AG10803 (cell line): ENCODE data around the gene RPTOR.
"Not testable (repeated sequence)": the region's sequence is repeated elsewhere in the genome, so short reads cannot be mapped to it uniquely, and the experiment has no call there.

ENCODE experiments used
- DNase-seq: peaks from one replicate; pipeline ENCODE4 v3.0.0; 2010; ENCODE audit warnings: low read depth
- H3K4me3 ChIP-seq: 2 replicates; pipeline ENCODE4 v1.5.1; 2011; ENCODE audit warnings: mild to moderate bottlenecking, low read length, control low read depth
- TF ChIP-seq, protein P1 (sequence below): conservative IDR thresholded peaks from 2 replicates; pipeline ENCODE4 v1.5.1; 2011; ENCODE audit warnings: mild to moderate bottlenecking, low read length, control low read depth, inconsistent platforms

Gene RPTOR

DNA sequence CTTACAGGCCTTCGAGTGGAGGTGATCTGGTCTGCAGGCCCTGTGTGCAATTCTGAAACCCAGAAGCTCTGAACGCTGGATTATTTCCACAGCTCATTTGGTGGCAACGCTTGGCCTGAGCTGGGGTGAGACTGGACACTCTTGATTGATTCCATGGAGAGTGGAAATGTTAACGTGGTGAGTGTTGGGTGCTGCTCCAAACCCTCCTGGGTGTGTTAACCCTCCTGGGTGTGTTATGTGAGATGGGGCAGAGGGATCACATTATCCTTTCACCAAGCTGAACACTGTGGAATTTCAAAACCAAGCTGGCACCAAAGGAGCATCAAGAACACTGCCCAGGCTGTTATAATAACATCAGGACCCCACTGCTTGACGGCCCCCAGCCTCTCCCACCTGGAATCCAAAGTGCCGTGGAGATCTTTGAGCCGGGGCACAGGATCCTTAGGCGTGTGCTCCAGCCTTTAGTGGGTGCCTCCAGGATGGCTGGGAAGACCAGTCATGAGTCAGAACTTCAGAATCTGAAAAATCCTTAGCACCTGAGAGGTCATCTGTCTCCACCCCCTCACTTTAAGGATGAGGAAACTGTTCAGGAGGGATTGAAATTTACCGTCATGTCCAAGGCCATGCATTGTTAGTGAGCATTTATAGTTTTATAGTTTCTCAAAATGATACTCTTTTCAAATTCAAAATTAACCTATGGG is 75.0 kb downstream of the RPTOR start:
- TF ChIP-seq, protein P1, sequence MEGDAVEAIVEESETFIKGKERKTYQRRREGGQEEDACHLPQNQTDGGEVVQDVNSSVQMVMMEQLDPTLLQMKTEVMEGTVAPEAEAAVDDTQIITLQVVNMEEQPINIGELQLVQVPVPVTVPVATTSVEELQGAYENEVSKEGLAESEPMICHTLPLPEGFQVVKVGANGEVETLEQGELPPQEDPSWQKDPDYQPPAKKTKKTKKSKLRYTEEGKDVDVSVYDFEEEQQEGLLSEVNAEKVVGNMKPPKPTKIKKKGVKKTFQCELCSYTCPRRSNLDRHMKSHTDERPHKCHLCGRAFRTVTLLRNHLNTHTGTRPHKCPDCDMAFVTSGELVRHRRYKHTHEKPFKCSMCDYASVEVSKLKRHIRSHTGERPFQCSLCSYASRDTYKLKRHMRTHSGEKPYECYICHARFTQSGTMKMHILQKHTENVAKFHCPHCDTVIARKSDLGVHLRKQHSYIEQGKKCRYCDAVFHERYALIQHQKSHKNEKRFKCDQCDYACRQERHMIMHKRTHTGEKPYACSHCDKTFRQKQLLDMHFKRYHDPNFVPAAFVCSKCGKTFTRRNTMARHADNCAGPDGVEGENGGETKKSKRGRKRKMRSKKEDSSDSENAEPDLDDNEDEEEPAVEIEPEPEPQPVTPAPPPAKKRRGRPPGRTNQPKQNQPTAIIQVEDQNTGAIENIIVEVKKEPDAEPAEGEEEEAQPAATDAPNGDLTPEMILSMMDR, result no peak
- no peak for DNase-seq
- H3K4me3 ChIP-seq, result no peak overlapping the region

DNA sequence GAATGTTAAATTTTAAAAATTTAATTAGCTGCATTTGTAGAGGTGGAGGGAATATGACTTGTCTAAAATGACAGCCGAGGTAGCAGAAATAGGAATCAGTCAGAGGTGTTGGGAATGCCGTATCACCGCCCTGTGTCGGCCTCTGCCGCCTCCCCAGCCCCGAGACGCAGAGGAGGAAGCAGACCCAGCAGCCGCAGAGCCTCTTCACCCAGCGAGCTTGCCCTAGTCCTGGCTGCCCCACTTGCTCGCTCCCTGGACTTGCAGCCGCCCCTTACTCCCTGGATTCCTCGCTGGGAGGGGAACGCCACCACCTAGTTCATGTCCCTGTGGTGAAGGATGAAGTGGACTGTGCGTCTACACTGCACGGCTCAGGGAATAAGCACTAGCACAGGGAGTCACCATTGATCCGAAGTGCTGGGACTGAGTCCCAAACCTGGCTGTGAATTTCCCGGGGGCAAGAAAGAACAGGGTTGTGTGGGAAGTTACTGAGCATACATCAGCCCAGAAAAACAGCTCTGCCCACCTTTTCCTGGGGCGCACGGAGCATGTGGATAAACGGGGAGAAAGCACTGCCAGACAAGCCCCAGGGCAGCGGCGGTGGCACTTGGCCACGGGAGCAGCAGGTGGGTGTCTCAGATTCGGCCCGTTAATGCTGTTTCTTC is 76.8 kb downstream of the RPTOR start:
- TF ChIP-seq, protein P1, result no peak
- no peak for DNase-seq
- no peak overlapping the region for H3K4me3 ChIP-seq

DNA sequence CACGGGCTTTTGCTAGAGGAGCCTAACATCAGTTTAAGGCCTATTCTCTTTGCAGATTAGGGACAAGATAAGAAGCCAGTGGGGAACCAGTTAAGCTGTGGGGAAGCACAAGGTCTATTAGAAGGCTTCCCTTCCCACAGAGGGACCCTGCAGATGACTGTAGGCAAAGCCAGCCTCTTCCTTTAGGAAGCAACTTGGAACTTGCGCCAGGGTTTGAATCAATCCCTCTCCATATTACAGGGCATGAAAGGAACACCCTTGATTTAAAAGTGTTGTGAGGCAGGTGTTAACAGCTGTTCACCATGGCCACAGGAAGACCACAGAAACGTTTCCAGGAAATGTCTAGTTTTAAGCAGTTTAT is 77.3 kb downstream of the RPTOR start:
- DNase-seq, result no peak
- no peak overlapping the region for H3K4me3 ChIP-seq
- TF ChIP-seq, protein P1, result no peak

DNA sequence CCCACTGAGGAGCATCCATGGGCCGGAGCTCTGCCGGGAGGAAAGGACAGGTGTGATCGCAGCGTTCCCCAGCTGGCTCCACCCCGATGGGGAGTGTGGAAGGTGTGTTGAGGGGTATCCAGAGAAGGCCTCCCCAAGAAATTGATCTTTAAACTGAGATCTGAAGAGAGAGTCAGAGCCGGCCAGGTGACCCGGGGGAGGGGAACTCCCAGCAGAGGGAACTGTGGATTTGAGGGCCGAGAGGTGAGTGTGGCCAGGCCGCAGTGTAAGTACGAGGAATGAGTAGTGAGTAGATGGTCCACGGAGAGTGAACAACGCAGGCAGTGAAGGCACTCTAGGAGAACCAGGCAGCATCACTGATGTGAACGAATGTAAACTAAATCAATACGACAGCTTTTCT is 80.2 kb downstream of the RPTOR start:
- TF ChIP-seq, protein P1, result no peak
- DNase-seq, result no peak
- H3K4me3 ChIP-seq, result no peak overlapping the region

DNA sequence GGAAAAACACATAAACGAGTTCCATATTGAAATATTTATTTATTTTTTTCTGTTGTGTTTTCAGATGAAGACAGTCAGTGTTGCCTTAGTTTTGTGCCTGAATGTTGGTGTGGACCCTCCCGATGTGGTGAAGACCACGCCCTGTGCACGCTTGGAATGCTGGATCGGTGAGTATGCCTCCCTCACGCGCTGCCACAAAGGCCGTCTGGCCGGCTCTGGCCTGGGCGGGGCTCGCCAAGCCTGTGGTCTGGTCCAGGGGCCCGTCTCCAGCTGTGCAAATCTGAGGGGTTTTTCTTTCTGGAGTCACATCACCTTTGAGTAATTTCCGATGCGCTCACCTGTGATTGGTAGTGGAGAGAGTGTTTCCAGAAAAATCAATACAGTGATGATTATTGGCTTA is 81.0 kb downstream of the RPTOR start:
- no peak for DNase-seq
- H3K4me3 ChIP-seq, result no peak overlapping the region
- TF ChIP-seq, protein P1, result no peak

DNA sequence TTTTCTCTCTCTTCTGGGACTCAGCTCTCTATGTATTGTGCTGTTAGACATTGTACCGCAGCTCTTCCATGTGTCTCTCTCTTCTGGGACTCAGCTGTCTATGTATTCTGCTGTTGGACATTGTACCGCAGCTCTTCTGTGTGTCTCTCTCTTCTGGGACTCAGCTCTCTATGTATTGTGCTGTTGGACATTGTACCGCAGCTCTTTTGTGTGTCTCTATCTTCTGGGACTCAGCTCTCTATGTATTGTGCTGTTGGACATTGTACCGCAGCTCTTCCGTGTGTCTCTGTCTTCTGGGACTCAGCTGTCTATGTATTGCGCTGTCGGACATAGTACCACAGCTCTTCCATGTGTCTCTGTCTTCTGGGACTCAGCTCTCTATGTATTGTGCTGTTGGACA is 84.2 kb downstream of the RPTOR start:
- DNase-seq, H3K4me3 ChIP-seq: not testable (repeated sequence)

DNA sequence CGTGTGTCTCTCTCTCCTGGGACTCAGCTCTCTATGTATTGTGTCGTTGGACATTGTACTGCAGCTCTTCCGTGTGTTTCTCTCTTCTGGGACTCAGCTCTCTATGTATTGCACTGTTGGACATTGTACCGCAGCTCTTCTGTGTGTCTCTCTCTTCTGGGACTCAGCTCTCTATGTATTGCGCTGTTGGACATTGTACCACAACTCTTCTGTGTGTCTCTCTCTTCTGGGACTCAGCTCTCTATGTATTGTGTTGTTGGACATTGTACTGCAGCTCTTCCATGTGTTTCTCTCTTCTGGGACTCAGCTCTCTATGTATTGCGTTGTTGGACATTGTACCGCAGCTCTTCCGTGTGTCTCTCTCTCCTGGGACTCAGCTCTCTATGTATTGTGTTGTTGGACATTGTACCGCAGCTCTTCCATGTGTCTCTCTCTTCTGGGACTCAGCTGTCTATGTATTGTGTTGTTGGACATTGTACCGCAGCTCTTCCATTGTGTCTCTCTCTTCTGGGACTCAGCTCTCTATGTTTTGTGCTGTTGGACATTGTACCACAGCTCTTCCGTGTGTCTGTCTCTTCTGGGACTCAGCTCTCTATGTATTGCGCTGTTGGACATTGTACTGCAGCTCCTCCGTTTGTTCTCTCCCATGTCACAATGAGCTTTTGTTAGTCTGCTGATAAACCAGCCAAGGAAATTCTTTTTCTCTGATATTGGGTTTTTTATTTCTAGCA is 84.8 kb downstream of the RPTOR start:
- no peak for DNase-seq
- TF ChIP-seq, protein P1, result no peak
- no peak overlapping the region for H3K4me3 ChIP-seq
